Muscle of back (tissue), 13 donors: ENCODE results near the gene PRDX3. TPM values are rescaled to one million over a fixed set of nuclear protein-coding genes. Genes with fewer than 3 reads are reported as not detected.

ENCODE experiments used
- DNase-seq, 3 donors: peaks; one replicate each; pipeline versions ENCODE4 v3.0.0 to v3.0.0-alpha.2; 2013
- long read RNA-seq, 9 donors: transcript quantifications; one replicate each; lab custom pipeline, GENCODE V29; 2026
- polyA plus RNA-seq, 10 donors: library from polyadenylated mRNA; unstranded; fragments of 120-200 nt; gene quantifications; one replicate each; pipeline ENCODE4 v1.2.1, GENCODE V29; 2013; ENCODE audit not compliant: insufficient read length in 10 of 10

PRDX3 gene
- 100 to 1,000 TPM; 134 to 170 (median 150) TPM for polyA plus RNA-seq
- long read RNA-seq, donor 1, transcript PRDX3-201 (7 exons, 1,591 nt): major isoform, 60 of 63 reads
- long read RNA-seq, donor 1, partial matches to known transcripts: 0 of 63 reads
- long read RNA-seq, donor 1, other reads (novel, unspliced or antisense): 0 of 63 reads
- long read RNA-seq, donor 2, transcript PRDX3-201 (7 exons, 1,591 nt): major isoform, 75 of 76 reads
- long read RNA-seq, donor 2, partial matches to known transcripts: 0 of 76 reads
- long read RNA-seq, donor 2, other reads (novel, unspliced or antisense): 0 of 76 reads
- long read RNA-seq, donor 3: 0 reads
- long read RNA-seq, donor 4, transcript PRDX3-201 (7 exons, 1,591 nt): major isoform, 57 of 60 reads
- long read RNA-seq, donor 4, partial matches to known transcripts: 0 of 60 reads
- long read RNA-seq, donor 4, other reads (novel, unspliced or antisense): 0 of 60 reads
- long read RNA-seq, donor 5, transcript PRDX3-201 (7 exons, 1,591 nt): major isoform, 83 of 94 reads
- long read RNA-seq, donor 5, partial matches to known transcripts: 7 of 94 reads
- long read RNA-seq, donor 5, other reads (novel, unspliced or antisense): 0 of 94 reads
- long read RNA-seq, donor 6, transcript PRDX3-201 (7 exons, 1,591 nt): major isoform, 102 of 114 reads
- long read RNA-seq, donor 6, partial matches to known transcripts: 10 of 114 reads
- long read RNA-seq, donor 6, other reads (novel, unspliced or antisense): 0 of 114 reads
- long read RNA-seq, donor 7, transcript PRDX3-201 (7 exons, 1,591 nt): major isoform, 48 of 49 reads
- long read RNA-seq, donor 7, partial matches to known transcripts: 0 of 49 reads
- long read RNA-seq, donor 7, other reads (novel, unspliced or antisense): 0 of 49 reads
- long read RNA-seq, donor 8, transcript PRDX3-201 (7 exons, 1,591 nt): major isoform, 56 of 63 reads
- long read RNA-seq, donor 8, partial matches to known transcripts: 5 of 63 reads
- long read RNA-seq, donor 8, other reads (novel, unspliced or antisense): 0 of 63 reads
- long read RNA-seq, donor 9, transcript PRDX3-201 (7 exons, 1,591 nt): major isoform, 11 of 11 reads
- long read RNA-seq, donor 9, partial matches to known transcripts: 0 of 11 reads
- long read RNA-seq, donor 9, other reads (novel, unspliced or antisense): 0 of 11 reads

DNA sequence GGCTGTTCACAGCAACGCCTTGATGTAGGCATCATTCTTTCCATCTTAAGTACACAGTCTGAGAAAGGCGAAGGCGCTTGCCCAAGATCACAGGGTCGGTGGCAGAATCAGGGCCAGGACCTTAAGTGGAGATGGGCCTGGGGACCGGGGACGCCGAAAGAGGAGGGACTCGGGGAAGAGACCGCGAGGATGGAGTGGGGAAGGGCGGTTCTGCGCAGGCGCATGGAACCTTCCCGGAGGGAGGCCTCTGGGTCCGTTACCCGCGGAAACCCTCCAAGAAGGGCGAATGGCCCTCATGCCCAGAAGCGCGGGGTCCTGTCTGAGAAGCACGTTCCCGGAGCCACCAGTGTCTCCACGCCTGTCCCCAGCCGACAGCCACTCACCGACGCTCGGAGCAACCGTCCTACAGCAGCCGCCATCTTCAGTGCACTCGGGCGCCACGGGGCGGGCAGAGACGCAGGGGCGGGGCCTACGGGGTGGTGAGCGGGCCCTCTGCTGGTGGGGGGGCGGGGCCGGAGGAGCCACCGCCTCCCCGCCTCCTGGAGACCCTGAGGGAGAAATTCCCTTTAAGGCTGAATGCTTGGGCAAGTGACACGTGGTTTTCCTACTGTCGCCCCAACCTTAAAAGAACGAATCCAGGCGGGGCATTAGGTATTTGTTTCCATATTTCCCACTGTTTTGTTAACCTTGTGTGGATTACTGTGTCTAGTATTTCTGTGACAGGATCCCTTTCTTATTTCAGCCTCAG, at the start of gene PRDX3:
Gene PRDX3 (minus strand): TSS at position 441 of the 748 bp plus-strand sequence. CDS start 22 bp downstream, at position 419.
- peak; percentile 92 to 98 (median 93) for DNase-seq

DNA sequence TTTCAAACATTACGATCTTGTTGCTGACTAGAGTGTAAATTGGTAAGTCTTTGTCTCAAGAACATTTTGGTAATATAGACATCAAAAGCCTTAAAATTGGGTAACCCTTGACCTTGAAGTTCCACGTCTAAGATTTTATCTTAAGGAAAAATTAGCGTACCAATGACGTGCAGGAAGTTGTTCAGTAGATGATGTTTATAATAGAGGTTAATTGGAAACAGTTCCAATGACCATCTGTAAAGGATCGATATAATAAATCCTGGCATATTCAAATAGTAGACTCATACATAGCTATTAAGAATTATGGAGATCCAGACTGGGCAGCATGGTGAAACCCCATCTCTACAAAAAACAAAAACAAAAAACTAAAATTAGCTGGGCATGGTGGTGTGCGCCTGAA, 49.2 kb upstream of the PRDX3 start:
- DNase-seq: no peak

DNA sequence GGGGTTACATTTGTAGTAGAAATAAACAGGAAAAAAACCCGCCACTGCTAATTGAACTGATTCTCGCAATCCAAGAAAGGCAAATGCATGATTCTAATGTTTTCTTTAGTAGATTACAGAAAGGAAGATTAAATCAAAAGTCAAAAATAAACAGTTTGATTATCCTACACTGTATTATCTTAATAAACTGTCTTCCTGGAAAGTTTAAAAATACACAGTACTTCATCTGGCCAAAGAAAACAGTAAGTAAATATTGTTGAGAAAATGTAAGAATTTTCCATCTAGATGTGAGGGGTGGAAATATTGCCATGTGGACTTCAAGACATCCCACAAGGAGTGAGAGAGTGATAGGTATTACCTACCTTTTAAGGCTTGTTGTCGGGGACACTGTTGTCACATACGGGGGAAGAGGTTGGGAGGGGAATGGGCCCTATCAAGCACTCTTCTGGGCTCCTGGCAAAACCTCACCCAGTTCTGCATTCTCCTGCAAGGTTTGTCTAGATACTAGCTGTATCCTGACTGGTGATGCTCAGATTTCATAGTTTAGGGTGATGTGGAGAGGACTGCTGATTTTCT, 46.6 kb upstream of the PRDX3 start:
- DNase-seq: peak in 1 of 3 donors; percentile 52

DNA sequence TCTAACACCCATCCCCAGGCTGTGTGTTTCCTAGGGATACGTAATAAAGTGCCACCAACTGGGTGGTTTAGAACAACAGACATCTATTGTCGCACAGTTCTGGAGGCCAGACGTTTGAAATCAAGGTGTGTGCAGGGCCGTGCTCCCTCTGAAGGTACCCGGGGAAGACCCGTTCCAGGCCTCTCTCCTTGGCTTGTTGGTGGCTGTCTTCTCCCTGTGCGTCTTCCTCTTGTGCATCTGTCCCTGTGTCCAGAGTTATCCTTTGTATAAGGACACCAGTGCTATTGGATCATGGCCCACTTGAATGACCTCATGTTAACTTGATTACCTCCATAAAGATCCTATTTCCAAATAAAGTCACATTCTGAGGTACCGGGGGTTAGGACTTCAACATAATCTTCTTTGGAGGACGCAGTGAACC, 44.4 kb upstream of the PRDX3 start:
- no peak for DNase-seq

DNA sequence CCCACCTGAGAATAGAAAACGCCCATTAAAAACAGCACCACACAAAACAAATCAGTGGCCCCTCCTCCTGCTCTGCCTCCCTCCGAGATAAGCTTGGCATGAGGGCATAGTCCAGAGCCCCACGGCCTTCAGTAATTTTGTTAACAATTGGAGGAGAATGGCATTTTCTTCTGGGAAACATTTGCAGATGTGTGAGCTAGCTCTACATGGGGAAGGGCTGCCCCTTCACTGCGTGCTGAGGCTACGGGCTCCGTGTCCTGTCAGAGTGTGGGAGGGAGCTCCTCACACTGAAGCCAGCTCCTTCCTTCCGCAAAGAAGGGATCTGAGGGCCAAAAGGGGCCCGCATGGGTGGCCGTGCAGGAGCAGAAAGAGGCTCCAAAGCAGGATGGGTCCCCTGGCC, 43.9 kb upstream of the PRDX3 start:
- DNase-seq: peak in 1 of 3 donors; percentile 75

DNA sequence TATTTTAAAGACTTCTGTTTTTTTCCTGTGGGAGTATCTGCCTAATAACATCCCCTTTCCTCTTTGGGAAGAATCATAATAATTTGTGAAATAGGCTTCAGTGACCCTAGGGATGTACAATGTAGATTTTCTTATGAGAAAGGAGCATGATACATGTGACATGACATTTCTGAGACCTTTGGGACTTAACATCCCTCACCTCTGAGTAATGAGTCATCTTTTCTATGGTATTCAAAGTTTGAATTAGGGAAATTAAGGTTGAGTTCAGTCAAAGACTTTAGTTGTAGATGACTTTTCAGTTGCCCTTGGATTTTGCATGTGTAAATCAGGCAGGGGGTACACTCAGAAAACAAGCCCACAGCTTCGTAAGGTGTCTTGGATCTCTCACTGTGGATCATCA, 43.1 kb upstream of the PRDX3 start:
- peak in 1 of 3 donors; percentile 34 for DNase-seq

DNA sequence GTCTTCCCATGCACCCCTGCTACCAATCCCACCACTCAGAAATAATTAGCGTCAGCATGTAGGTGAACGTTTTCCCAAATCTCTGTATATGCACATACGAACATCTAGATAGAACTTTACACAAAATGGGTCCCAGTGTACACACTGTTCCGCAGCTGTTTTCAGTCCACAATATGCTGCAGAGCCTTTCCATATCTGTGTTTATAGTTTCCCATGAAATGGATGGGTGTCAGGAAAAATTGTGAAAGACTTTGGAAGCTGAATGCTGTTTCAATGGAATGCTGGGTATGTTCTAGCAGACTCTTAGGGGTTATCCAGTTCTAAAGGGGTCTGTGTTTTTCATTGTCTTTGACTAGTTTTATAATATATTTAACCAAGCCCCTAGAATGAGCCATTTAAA, 42.6 kb upstream of the PRDX3 start:
- DNase-seq: peak in 1 of 3 donors; percentile 85

DNA sequence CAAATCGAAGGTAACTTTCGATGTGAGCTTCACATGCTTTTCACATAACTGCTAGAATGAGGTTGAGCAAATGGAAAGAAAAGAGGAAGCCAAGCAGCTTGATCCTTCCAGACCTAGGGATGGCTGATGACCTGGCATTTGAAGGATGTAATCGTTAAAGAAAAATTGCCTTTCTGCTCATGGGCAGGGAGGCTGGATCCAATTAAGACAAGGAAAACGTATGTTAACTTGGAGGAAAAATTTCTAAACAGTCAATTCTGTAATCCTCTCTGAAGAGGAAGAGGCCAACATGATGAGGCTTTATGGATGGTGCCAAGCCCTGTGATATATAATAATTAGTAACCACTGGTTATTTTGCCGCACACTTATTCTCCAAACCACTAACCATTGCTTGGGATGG, 41.3 kb upstream of the PRDX3 start:
- DNase-seq: peak in 1 of 3 donors; percentile 42

DNA sequence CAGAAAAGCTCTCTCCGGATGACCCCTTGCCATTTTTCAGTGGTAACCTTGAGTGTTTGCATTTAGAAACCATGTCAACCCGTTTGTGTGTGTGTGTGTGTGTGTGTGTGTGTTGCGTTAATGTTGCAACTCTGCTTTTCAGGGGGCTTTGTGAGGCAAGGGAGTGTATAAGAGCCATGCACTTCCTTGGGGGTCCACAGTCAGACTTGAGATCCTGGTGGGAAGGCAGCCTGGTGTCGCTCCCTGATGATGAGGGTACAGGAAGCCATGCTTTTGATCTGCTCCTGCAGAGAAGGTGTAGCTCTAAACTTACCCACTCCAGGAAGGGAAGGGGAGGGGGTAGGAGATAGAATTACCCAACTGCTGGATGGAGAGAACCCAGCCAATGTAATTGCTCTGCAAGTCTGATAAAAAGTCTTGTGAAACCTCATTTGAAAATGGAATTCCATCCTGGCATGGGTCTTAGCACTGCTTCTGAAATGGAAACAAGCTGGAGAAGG, 39.4 kb upstream of the PRDX3 start:
- DNase-seq: peak in 1 of 3 donors; percentile 22

DNA sequence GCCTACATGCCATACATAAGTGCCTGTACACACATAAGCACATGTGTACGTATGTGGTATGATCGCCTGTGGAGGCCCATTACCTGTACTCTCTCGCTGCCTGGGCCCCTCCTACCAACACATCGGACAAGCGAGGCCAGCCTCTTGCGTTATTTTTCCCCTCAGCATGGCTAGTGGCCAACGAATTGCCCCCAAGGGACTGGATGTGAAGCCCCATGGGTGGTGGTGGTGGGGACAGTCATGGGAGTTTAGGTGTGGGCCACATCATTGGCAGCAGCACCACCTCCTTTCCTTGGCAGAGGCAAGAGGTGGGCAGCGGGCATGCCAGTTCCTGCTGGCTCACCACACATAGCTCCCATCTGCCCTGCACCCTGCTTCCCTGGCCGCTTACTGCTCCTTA, 38.8 kb upstream of the PRDX3 start:
- no peak for DNase-seq

DNA sequence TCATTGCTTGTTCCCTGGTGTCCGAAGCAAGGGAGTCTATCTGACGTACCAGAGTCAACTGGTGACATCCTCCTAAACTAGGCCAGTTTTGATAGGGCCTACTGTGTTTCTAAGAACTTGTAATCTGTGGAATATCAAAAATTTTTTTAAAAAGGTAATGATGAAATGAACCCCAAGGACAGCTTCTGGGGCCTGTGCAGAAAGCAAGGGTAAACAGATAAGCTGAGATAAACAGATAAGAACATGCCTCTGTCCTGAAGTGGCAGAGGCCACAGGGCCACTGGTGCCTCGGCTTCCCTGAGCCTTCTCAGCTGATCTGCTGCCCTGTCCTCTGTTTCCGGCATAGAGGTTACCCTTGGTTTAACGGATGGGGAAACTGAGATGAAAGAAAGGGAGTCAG, 37.5 kb upstream of the PRDX3 start:
- DNase-seq: no peak

DNA sequence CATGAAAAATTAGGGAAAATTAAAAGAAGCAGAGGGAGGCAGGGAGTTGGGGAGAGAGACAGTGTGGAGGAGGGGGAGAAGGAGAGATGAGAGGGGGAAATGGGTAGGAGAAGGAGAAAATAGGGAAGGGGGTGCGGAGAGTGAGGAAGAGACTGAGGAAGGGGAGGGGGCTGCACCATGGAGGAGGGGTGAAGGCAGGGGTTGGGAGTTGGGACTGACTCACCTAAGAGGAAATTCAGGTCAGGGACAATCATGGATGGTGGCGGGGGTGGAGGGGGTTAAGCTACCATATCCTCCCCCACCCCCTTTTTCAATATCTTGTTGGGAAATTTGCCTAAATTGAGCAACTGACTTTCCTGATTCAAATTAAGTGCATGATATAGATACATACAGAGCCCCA, 36.8 kb upstream of the PRDX3 start:
- no peak for DNase-seq

DNA sequence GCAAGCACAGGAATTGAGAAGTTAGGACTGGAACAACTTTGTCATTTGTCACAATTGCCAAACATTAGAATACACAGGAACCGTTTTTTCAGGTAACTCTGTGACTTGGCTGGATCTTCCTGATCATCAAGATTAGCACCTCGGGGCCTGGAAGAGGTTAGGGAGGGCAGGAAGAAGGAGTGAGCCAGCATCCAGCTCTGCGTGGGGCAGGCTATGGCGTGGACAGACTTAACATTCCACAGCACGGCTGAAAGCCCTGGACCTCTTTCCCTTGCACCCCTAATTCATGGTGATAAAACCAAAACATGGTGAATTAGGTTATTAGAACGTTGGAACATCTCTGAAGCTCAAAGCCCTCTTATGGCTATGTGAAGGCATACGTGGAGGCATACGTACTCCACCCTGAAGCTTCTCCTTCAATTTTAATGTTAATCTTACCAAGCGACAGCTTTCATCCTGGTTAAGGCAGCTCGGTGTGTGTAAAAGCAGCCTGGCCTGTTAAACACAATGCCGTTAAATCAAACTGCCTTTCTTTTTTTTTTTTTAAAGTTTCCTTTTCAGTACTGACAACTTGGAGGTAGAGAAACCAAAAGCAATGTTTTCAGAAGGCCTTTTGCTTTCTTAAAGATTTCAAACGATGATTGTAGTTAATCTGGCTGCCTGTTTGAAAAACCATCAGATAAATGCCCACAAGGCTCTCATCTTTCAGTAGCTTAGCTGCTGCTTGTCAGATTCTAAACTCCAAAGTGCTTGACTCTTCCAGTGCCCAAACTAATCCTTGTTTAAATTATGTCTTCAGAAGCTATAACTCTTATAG, 33.2 kb upstream of the PRDX3 start:
- no peak for DNase-seq

DNA sequence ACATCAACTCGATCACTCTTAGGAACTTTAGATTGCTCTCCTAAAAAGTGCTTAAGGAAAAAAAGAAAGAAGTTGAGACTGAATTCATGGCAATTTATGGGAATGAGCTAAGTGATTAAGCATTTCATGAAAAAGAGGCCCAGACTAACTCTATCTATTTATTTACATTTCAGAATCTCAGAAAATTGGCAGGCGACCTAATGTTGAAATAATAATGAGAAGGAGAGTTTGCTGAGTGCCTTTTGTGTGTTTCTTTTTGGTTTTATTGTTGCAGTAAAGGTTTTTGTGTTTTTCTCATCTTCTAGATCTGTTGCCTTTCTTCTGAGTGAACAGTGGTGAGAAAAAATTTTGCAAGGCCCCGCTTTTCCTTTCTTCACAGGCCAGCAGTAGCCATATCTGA, 32.6 kb upstream of the PRDX3 start:
- peak in 1 of 3 donors; percentile 59 for DNase-seq

DNA sequence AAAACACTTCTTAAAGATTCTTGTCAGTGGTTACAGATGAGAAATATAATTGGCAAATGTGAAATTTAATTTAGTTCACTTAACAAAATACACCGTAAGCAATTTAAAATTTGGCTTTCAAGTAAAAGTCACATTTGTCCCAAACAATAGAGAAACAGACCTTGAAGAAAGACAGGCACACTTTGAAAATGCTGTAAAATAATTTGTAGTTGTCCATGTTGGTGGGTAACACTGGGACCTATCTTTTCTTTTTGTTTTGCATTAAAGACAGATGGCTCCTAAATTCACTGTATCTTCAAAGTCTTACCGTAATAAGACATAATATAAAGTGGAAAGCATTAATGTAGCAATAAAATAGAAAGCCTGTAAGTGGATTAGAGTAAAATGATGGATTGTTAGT, 32.0 kb upstream of the PRDX3 start:
- no peak for DNase-seq

DNA sequence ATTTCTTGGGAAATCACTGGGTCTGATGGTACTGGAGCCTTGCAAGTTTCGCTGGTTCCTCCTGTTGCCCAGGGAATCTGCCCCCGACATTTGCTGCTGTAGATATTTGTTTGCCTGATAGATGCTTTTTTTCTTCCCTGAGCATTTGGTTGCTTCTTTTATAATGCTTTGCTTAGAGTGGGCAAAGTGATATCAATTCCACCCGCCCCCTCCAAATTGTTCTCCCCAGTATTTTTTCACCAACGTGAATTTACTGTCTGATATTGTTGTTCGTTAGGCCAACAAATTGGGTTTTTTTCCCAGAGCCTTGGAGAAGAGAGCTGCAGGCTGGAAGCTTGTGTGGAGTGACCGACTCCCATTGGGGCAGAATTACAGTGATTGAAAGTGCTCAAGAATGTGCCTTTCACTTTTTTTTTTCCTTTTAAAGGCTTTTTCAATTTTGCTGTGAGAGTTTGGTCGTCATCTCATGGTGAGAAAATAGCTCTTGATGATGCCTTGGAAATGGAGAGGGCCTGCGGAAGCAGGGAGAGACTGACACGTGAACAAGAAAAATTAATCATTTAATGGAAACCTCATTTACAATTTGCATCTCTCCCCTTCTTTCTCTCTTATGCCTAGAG, 31.2 kb upstream of the PRDX3 start:
- DNase-seq: no peak

DNA sequence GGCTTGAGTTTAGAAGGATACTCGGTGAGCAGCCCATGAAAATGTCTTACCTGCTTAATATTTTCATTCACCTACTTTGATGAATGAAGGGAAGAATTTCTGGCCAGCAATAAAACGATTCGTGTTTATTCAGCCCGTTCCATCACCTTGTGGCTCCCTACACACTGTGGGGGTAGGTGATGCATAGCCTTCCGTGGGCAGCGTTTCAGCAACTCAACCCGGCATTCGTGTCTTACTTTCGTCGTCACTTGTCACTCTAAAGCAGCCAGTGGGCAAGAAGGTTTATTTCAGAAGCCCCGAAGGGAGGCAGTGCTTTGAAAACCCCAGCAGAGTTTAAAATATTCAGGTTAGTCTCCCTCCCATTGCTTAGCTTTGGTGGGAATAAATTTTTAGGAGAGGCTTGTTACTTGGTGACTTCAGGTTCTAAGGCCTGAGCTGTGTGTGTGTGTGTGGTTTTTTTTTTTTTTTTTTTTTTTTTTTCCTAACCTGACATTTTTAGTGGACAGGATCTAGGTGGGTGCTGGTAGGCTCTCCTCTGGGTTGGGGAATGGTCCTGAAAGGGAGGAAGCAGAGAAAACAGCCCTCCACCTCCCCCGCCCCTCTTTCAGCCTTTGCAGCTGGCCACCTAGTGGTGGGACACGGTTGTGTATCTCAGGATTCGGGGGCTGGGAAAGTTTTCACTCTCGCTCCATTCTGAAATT, 30.6 kb upstream of the PRDX3 start:
- DNase-seq: peak in 2 of 3 donors; percentile 65 to 83

DNA sequence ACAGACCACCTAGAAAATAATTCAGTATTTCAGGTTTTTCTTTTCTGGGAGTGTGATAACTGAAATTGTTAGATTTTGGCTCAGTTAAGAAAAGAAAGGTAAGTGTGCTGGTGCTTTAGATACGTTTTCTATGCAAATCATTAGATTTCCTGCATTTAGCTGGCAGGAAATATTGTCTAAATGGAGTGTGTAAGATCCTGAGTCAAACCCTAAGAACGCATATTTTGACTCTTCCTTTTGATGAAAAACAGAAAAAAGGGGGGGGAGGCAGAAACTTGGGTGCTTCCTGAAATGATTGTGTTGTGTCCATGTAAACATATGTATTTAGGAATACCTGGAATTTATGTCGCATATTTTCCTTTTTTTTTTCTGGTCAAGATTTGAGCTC, 29.9 kb upstream of the PRDX3 start:
- no peak for DNase-seq
